Hematopoietic multipotent progenitor cell (in vitro differentiated cells): ENCODE measurements around the gene DLGAP1. TPM values are rescaled to one million over a fixed set of nuclear protein-coding genes. Genes with fewer than 3 reads are reported as not detected.
"Not testable (repeated sequence)": the region's sequence is repeated elsewhere in the genome, so short reads cannot be mapped to it uniquely, and the experiment has no call there.

Experiments
- DNase-seq, 3 donors: peaks; one replicate each; pipeline ENCODE4 v3.0.0-alpha.2; 2011 to 2015; ENCODE audit warnings: low read depth in 2 of 3, low spot score in 2 of 3
- total RNA-seq: library from RNA; depleted of rRNA; stranded (reverse); fragments of >200 nt; gene quantifications from one replicate; pipeline ENCODE4 v1.2.3, GENCODE V29; 2012

Gene DLGAP1
- total RNA-seq, 1 donor = 0.27 TPM

DNA sequence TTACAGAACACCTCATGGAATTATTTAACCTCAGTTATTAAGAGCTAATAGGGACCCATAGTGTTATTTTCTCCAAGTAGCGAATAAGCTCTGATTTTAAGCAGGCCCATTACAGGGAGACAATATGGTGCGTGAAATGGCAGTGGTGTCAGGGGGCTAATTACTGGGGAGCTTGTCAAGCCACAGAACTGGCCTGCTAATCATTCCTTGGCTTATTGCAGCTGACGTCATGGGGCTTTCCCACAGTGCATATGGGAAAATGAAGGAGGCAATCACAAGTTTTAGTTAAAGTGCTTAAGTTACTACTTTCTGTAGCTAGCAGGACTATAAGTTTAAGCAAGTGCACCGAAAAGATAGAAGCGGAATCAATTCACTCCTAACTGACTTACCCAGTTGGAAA is 742.6 kb downstream of the DLGAP1 start:
- DNase-seq = no peak

DNA sequence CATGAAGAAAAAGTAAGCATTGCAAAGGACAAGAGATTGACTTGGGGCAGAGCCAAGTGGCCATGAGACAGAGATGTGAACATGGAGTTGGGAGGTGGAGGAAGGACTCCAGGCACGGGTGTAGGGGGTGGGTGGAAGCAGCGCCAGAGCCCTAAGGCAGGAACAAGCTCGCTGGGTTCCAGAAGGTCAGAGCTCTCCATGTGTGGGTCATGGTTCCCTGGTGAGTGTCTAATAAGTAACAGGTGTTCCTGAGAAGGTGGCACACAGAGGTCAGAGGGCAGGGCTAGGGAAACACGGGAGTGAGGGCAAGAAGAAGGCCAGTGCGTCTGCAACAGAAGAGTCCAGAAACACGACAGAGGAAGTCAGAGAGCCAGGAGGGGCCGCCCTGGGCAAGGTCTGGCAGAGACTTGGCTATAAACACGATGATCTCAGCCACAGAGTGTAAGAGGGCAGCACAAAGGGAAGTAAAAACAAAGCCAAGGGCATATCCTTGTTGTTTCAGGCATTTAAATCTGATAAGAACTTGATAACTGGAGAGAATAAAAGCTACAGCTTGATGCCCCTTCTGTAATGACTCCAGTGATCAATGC is 744.3 kb downstream of the DLGAP1 start:
- DNase-seq = peak in 2 of 3 donors; percentile 30 to 52

DNA sequence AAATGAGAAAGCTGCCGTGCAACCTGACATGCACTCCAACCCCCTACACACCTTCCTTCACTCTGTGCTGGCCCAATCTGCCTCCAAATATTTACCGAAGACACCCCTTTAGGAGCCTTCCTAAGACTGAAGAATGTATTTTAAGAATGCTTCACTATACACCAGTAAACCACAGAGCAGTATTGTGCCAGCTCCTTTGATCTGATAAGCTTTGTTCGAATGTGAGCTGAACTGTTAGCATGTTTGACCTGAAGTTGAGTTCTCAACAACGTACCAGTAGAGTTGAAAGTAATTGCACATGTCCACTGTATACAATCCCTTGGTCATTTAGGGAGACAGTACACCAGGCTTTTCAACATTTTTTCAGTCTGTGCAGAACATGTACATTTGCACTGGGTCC is 745.9 kb downstream of the DLGAP1 start:
- no peak for DNase-seq

DNA sequence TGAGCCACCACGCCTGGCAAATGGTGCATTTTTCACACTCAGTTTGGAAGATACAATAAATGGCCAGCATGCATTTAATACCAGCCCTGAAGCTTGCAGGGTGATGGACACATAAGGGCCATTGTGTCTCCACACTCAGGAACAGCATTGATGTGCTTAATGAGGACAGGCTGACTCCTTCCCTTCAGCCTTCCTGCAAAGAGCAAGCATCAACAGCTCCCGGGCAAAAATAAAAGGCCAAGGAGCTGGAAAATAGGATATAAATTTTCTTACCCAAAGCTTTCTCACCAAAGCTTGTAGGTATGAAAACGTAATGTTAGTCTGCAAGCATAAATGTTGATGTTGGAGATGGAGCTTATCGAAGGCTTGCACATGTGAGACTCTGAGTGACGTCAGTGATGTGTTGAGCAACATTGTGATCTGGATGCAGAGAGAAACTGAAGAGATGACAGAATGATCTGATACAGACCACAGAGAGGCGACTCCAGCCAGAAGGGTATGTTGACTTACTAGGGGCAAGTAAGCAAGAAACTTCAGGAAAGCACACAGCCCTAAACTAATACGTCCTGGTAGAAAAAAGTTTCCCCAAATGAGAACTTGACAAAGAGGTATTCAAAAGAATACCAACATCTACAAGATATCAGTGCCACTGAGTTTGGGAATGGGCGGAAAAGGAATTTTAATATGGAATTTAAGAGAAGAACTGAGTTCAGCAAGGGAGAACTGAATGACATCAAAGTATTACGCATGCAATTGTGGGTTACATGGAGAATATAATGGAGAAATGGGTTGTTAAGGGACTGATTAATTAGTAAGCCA is 748.6 kb downstream of the DLGAP1 start:
- peak in 2 of 3 donors; percentile 35 to 53 for DNase-seq

DNA sequence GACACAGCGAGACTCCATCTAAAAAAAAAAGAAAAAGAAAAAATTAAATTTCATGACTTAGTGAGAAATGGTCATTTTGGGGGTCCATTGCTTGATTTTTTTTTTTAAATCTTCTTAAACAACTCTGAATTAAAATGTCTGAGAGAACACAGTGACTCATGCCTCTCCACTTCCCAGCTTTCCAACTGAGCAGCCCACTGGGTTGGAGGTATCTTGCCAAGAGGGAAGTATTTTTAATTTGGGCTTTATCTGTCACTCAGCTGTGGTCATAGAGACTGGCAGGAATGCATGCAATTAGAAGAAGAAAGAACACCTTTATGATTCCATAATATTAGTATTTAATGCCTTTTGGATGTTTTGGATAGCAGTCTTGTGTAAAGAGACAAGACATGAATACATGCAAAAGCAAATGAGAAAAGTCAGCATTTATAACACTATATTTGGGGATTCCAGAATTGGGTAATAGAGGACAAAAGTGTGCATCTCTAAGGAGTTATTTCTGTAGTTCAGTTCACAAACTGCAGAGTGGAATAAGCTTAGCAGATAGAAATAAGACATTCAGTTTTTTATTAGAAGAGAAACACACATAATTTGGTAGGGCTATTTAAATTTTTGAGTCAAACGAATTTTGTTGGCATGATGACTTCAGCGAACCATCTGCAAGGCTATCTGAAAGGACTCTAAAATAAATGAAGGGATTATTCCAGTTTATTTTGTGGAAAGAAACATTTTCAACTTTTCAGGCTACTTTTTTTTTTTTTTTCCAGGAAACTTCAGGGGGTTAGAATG is 750.4 kb downstream of the DLGAP1 start:
- DNase-seq = no peak

DNA sequence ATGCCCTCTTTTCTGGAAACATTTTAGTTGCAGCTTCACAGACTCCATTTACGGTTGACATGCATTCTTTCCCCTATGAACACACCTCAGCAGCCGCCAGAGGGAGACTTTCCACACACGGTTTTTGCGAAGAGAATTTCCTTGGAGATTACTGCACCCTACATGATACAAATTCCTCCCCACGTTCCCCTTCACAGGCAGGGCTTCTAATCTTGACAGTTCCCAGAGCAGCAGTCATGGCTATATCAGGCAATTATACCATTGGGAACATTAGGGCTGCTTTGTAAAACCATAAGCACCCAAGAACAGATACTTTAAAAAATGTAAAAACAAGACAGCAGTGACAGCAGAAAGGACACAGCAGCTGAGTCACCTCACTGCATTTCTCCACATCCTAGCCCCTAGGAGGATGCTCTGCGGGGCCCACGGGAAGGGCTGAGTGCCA is 751.4 kb downstream of the DLGAP1 start:
- peak in 2 of 3 donors; percentile 51 to 75 for DNase-seq

DNA sequence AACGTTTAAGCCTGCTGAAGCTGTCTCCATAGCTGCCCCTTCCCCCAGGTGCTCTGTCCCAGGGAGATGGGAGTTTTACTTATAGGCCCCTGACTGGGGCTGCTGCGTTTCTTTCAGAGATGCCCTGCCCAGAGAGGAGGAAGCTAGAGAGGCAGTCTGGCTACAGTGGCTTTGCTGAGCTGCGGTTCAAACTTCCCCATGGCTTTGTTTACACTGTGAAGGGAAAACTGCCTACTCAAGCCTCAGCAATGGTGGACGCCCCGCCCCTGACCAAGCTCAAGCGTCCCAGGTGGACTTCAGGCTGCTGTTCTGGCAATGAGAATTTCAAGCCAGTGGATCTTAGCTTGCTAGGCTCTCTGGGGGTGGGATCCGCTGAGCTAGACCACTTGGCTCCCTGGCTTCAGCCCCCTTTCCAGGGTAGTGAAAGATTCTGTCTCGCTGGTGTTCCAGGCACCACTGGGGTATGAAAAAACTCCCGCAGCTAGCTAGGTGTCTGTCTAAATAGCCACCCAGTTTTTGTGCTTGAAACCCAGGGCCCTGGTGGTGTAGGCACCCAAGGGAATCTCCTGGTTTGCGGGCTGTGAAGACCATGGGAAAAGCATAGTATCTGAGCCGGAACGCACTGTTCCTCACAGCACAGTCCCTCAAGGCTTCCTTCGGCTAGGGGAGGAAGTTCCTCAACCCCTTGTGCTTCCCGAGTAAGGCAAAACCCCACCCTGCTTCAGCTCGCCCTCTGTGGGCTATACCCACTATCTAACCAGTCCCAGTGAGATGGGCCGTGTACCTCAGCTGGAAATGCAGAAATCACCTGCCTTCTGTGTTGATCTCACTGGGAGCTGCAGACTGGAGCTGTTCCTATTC is 755.2 kb downstream of the DLGAP1 start:
- peak in 2 of 3 donors; percentile 43 to 78 for DNase-seq

DNA sequence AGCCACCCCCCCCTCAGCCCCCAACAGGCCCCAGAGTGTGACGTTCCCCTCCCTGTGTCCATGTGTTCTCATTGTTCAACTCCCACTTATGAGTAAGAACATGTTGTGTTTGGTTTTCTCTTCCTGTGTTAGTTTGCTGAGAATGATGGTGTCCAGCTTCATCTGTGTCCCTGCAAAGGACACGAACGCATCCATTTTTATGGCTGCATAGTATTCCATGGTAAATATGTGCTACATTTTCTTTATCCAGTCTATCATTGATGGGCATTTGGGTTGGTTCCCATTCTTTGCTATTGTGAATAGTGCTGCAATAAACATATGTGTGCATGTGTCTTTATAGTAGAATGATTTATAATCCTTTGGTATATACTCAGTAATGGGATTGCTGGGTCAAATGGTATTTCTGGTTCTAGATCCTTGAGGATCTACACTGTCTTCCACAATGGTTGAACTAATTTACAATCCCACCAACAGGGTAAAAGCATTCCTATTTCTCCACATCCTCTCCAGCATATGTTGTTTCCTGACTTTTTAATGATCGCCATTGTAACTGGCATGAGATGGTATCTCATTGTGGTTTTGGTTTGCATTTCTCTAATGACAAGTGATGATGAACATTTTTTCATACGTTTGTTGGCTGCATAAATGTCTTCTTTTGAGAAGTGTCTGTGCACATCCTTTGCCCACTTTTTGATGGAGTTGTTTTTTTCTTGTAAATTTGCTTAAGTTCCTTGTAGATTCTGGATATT is 760.9 kb downstream of the DLGAP1 start:
- DNase-seq = not testable (repeated sequence)

DNA sequence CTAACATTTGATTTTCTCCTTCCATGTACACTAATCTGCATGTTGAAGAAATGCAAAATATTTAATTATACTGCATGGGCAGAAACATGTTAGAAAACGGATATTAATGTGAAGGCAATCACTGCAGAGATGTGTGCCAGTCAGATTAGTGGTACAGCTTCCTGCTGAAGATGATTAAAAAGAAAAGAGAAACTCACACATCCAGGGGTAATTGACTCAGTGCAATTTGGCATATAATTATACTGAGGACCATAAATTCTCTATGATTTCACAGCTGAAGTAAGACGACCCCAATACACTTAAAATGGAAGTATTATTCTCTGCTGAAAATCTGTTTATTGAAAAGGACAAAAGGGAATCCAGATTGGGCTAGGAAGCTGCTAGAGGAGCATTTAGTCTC is 761.7 kb downstream of the DLGAP1 start:
- no peak for DNase-seq

DNA sequence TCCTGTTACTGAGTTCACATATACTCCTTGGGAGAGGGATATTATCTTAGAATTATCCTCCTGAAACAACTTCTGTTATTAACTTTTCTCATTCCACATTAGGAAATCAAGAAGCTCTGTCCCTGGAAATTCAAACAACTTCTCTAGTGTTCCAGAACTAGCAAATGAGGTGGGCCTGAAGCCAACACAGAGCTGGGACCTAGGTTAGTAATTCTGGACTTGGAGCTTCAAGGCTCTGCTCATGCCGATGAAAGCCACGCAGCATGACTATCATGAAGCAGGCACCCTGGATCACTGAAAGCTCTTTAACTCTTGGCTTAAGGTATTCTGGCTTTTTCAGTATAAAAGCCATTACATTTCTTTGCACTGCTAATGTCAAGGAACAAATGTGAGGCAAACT is 762.4 kb downstream of the DLGAP1 start:
- DNase-seq = no peak

DNA sequence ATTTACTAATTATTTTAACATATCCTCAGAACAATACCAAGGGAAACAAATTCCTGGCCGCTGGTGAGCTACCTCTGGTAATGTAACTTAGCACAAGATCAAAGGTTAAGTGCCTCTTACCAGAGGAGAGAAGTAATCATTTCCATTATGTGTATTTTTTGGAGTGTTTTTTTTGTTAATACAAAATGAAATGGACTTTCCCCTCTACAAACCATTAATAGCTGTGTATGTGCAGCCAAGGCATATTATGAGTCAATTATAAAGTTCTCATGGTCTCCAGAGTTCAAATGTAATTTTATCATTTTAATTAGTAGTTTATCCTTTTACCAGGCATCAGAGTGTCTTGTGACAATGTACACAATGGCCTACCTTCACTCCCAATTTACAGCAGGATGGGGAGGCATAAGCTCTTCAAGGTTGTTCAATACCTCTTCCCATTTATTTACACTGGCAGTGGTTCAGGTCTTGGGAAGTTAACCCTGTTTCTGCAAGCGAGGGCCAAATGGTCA is 762.9 kb downstream of the DLGAP1 start:
- no peak for DNase-seq

DNA sequence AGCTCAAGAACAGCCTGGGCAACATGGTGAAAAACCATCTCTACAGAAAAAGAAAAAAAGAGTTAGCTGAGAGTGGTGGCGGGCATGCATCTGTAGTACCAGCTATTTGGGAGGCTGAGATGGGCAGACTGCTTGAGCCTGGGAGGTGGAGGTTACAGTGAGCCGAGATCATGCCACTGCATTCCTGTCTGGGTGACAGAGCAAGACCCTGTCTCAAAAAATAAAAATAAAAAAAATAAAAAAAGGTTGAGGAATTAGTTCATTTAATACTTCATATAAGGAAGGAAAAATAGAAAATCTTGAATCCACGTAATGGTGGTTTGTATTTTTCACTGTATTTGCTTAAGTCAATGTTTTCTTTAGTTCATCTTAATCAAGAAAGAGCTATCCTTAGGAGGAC is 763.4 kb downstream of the DLGAP1 start:
- DNase-seq = no peak

DNA sequence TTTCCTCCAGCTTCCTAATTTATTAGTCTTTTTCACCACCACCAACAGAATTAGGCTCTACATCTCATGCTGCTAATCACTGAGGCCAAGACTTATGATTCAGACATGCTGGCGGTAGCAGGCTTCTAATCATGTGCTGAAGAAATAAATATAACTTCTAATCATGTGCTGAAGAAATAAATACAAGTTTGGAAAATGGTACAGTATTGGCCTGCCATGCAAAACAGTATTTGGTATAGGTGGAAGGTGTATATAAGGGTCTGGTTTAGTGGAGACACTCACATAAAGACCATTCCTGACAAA is 764.4 kb downstream of the DLGAP1 start:
- DNase-seq = no peak

DNA sequence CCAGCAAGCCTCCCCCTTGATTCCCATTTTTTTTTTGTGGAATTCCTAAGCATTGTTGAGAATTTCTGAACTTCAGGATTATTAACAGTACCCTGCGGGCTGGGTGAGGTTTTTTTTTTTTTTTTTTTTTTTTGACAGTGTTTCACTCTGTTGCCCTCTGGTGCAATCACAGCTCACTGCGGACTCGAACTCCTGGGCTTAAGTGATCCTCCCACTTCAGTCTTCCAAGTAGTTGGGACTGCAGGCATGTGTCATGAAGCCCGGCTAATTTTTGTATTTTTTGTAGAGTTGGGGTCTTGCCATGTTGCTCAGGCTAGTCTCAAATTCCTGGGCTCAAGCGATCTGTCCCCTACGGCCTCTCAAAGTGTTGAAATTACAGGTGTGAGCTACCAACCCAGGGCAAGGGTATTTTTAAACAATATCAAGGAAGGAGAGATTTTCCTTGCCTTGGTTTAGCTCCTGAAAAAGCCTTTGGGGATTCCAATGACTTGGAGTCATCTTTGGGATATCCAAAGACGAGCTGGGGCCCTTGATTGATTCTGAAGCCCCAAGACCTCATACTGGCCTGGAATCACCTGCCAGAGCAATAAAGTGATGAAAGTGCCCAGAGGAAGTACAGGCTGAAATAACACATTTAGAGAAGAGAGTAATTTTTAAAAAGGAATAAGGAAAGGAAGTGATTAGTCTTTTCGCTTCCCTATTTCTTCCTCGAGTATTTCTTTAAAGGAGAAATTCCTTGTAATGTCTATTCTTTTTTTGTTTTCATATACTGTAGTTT is 764.9 kb downstream of the DLGAP1 start:
- DNase-seq = no peak

DNA sequence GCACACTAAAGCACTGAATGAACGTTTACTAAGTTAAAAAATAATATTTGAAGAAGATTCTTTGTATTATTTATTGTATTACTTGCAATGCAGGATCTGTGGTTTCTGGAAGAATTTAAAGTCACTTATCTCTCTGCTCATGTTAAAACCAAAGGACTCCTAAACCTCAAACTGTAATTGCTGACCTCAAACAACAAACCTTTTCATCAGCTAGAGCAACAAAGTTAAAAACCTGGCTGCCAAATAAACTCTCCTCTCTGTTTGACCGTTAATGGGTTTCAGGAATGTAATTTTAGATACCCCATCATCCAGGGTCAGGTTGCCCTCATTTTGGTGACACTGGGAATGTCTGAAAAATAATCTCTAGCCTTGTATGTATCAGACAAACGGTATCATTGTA is 766.0 kb downstream of the DLGAP1 start:
- DNase-seq = no peak

DNA sequence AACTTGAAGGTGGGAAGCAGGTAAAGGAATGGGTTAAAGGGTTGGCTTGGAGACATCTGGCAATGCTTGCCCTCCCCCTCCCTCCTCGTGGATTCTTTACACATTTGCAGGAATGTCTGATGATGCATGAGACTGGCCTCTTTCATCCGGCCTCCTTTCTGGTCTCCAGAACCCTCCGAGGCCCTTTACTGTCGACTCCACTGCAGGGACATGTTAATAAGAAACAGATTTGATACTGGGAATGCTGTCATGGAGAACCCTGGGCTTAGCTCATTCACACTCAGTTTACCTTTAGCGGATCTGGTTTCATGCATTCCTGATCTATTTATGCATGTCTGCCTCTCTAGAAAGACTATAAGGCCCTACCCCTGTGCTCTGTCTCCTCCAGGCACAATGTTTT is 766.4 kb downstream of the DLGAP1 start:
- DNase-seq = no peak

DNA sequence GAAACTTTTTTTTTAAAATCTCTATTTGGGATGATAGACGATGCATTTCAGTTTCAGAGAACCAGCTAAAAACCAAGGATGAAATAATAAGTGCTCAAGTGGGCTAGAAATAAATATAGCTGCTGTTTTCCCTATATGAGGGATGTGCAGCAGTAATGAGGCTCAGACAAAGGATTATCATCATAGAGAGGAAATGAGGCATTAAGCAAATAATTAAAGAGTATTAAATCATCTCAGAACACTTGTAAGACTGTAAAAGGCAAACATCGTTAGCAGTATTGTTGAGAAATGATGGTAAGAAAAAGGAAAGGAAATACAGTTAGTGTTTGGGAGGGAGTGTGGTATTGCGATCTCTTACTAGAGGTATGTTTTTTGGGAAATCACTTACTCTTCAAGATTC is 771.6 kb downstream of the DLGAP1 start:
- DNase-seq = no peak

DNA sequence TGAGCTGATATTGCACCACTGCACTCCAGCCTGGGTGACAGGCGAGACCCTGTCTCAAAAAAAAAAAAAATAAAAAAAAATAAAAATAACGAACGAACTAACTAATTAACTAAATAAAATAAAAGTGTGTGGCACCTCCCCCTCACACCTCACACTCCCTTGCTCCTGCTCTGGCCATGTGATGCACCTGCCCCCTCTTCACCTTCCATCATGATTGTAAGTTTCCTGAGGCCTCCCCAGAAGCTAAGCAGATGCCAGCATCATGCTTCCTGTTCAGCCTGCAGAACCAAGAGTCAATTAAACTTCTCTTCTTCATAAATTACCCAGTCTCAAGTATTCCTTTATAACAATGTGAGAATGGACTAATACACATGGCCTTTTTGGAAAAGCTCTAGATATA is 773.0 kb downstream of the DLGAP1 start:
- no peak for DNase-seq

DNA sequence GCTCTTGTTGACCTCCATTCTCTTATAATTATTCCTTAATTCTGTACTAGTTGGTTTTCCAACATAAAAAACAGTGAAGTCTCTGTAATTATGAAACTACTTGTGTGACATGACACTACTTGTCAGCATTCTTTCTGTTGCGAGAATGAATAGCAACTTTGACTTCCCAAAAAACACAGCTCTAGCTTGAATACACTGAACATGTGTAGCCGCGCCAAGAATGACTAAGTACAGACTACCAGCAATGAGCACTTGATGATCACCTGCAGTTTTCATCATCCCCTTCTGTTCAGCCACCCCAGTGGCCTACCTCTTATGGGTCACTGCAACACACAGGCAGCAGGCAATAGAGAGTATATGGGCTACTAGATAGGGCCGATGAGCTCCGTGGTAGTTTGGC is 775.9 kb downstream of the DLGAP1 start:
- DNase-seq = no peak
